GM12878 (cell line): ENCODE data around the gene MAGI2. TPM values are rescaled to one million over a fixed set of nuclear protein-coding genes. Genes with fewer than 3 reads are reported as not detected.

ENCODE experiments used
- ATAC-seq: fragments of 200-7000 bp; cut with Tn5 transposase; 3 replicates; pipeline ENCODE4 v1.9.1; 2020; ENCODE audit warnings: mild to moderate bottlenecking, moderate library complexity
- BruUV-seq: library from RNA; stranded (reverse); fragments of 400-500 nt; replicated peaks from 2 replicates; lab custom pipeline; 2021; lab: Mats Ljungman, UMichigan
- CTCF ChIA-PET: fragments of 300-600 bp; sonication (Branson Sonifier 250); formaldehyde crosslinking; extraction: SDS; loops from one replicate; lab custom pipeline; 2021; ENCODE audit warnings: inconsistent platforms; lab: Yijun Ruan, JAX
- POLR2A ChIA-PET: fragments of 350-600 bp; formaldehyde crosslinking; extraction: SDS; loops from one replicate; lab custom pipeline; 2021; ENCODE audit warnings: inconsistent platforms; lab: Charles Lee
- RAD21 ChIA-PET: fragments of 300-600 bp; sonication (Branson Sonifier 250); formaldehyde crosslinking; loops from one replicate; lab custom pipeline; 2023; ENCODE audit warnings: antibody characterized with exemption; ENCODE audit not compliant: unreplicated experiment; lab: Charles Lee
- SMC1A ChIA-PET: fragments of 300-600 bp; sonication (Branson Sonifier 250); formaldehyde crosslinking; loops from one replicate; lab custom pipeline; 2023; ENCODE audit not compliant: unreplicated experiment, uncharacterized antibody; lab: Charles Lee
- DNase-seq: peaks from one replicate; pipeline ENCODE4 v3.0.0-alpha.2; 2011; ENCODE audit warnings: low read depth, low spot score
- FAIRE-seq: peaks from 3 replicates; lab custom pipeline; 2011; peaks lifted over from hg19 to GRCh38; lab: Jason Lieb, UNC
- H2AFZ ChIP-seq: 2 replicates; pipeline ENCODE4 v1.6.0; 2011; ENCODE audit warnings: low read depth, low read length, control low read depth; ENCODE audit not compliant: control insufficient read depth
- H3K27ac ChIP-seq: 2 replicates; pipeline ENCODE4 v1.5.1; 2011; ENCODE audit warnings: control low read depth; ENCODE audit not compliant: control insufficient read depth, insufficient read depth
- H3K27me3 ChIP-seq, 2 experiments: replicated peaks in 1 of 2; 2 replicates each; pipeline versions ENCODE4 v1.6.0 to v1.6.1; 2011; ENCODE audit warnings: low read length in 1 of 2; ENCODE audit not compliant: control insufficient read depth in 2 of 2, insufficient read depth in 2 of 2
- H3K36me3 ChIP-seq, 2 experiments: 2 replicates each; pipeline ENCODE4 v1.5.1; 2011; ENCODE audit warnings: low read length in 1 of 2; ENCODE audit not compliant: control insufficient read depth in 2 of 2, insufficient read depth in 2 of 2
- H3K4me1 ChIP-seq: 2 replicates; pipeline ENCODE4 v1.6.1; 2011; ENCODE audit warnings: mild to moderate bottlenecking, low read length, moderate library complexity, mixed read lengths; ENCODE audit not compliant: control insufficient read depth, insufficient read depth
- H3K4me2 ChIP-seq: 2 replicates; pipeline ENCODE4 v1.6.0; 2011; ENCODE audit warnings: control low read depth; ENCODE audit not compliant: control insufficient read depth, insufficient read depth
- H3K4me3 ChIP-seq: fragments of 200-600 bp; sonication (generic); 2 replicates; pipeline ENCODE4 v1.5.1; 2016
- H3K79me2 ChIP-seq: 2 replicates; pipeline ENCODE4 v1.6.0; 2011; ENCODE audit warnings: low read length; ENCODE audit not compliant: control insufficient read depth, insufficient read depth
- H3K9ac ChIP-seq: 2 replicates; pipeline ENCODE4 v1.8.0; 2011; ENCODE audit warnings: low read length, control low read depth, mixed read lengths; ENCODE audit not compliant: control insufficient read depth, insufficient read depth
- H3K9me3 ChIP-seq: replicated peaks from 3 replicates; pipeline ENCODE4 v1.5.1; 2011; ENCODE audit warnings: mild to moderate bottlenecking, low read length; ENCODE audit not compliant: control insufficient read depth, insufficient read depth
- H4K20me1 ChIP-seq: 2 replicates; pipeline ENCODE4 v1.6.0; 2011; ENCODE audit not compliant: control insufficient read depth, insufficient read depth
- BCL3 ChIP-seq: IDR thresholded peaks from 2 replicates; pipeline ENCODE4 v1.6.1; 2011; ENCODE audit warnings: borderline replicate concordance, low read depth, mild to moderate bottlenecking, moderate library complexity, low read length; ENCODE audit not compliant: insufficient read depth, poor library complexity, severe bottlenecking
- CHD2 ChIP-seq: IDR thresholded peaks from 2 replicates; pipeline ENCODE4 v1.6.1; 2011; ENCODE audit warnings: low read depth, low read length, improper control_type of control experiment, borderline replicate concordance
- EGR1 ChIP-seq, 2 experiments: IDR thresholded peaks; 1 replicate in 1 of 2; 2 replicates in 1 of 2; pipeline ENCODE4 v1.6.1; 2011 to 2012; ENCODE audit warnings: low read depth in 2 of 2, low read length in 2 of 2, borderline replicate concordance in 1 of 2, mild to moderate bottlenecking in 1 of 2, moderate library complexity in 1 of 2
- IKZF1 ChIP-seq: fragments of 450-650 bp; conservative IDR thresholded peaks from 2 replicates; pipeline ENCODE4 v1.6.1; 2017; ENCODE audit warnings: antibody characterized with exemption, mild to moderate bottlenecking
- JUNB ChIP-seq: IDR thresholded peaks from 2 replicates; pipeline ENCODE4 v1.6.1; 2016; ENCODE audit warnings: antibody characterized with exemption, mild to moderate bottlenecking
- MEF2A ChIP-seq: IDR thresholded peaks from 2 replicates; pipeline ENCODE4 v1.6.1; 2011; ENCODE audit warnings: low read depth, mild to moderate bottlenecking, low read length, moderate library complexity; ENCODE audit not compliant: insufficient read depth
- NR2C2 ChIP-seq: IDR thresholded peaks from 2 replicates; pipeline ENCODE4 v1.6.1; 2011; ENCODE audit warnings: borderline replicate concordance, low read depth; ENCODE audit not compliant: control insufficient read depth, insufficient read length
- PAX5 ChIP-seq: IDR thresholded peaks from 2 replicates; pipeline ENCODE4 v1.6.1; 2011; ENCODE audit warnings: low read depth, low read length, borderline replicate concordance
- RUNX3 ChIP-seq: IDR thresholded peaks from 2 replicates; pipeline ENCODE4 v1.6.1; 2012; ENCODE audit warnings: low read length, inconsistent platforms
- TBL1XR1 ChIP-seq: IDR thresholded peaks from 2 replicates; pipeline ENCODE4 v1.6.1; 2012; ENCODE audit warnings: low read depth, low read length, improper control_type of control experiment
- WGBS: methylation state at CpG from one replicate; pipeline ENCODE4 v1.1.6; 2016; ENCODE audit warnings: low lambda C conversion rate; ENCODE audit not compliant: insufficient replicate concordance, insufficient coverage; ENCODE audit errors: missing lambda C conversion rate; 5-methylcytosine and 5-hydroxymethylcytosine counted together
- in situ Hi-C: fragments of 300-500 bp; cut with MboI; formaldehyde crosslinking; loops from 9 replicates; pipeline ENCODE4 v1.14.3; 2018; ENCODE audit warnings: mixed read lengths
- intact Hi-C: fragments of 100-400 bp; cut with micrococcal nuclease; formaldehyde crosslinking; loops from one replicate; pipeline ENCODE4 v1.14.2; 2022; ENCODE audit not compliant: unreplicated experiment
- polyA plus RNA-seq, 11 experiments: library from polyadenylated mRNA; depleted of rRNA in 4 of 11; unstranded in 6 of 11; stranded (reverse) in 5 of 11; fragments of >200 nt; fragmentation: Nextera tagmentation in 4 of 11; fragmentation: Illumina TruSeq in 1 of 11; extraction: Ambion mirVana in 4 of 11; extraction: Trizol in 1 of 11; gene quantifications; 1 replicate in 1 of 11; 2 replicates in 10 of 11; pipeline versions ENCODE4 v1.2.1 to v1.2.3, GENCODE V29; 2011 to 2016; ENCODE audit warnings: inconsistent platforms in 2 of 11, missing spikeins in 2 of 11, low read depth in 1 of 11
- total RNA-seq, 4 experiments: library from RNA; depleted of rRNA in 3 of 4; stranded (reverse); fragments of >200 nt in 3 of 4; fragmentation: Illumina TruSeq in 1 of 4; extraction: Trizol in 1 of 4; gene quantifications; 2 replicates each; pipeline versions ENCODE4 v1.2.1 to v1.2.3, GENCODE V29; 2013 to 2021
- TF ChIP-seq, protein P1 (sequence below): IDR thresholded peaks from 2 replicates; pipeline ENCODE4 v1.6.1; 2011; ENCODE audit warnings: low read depth, mild to moderate bottlenecking, low read length, moderate library complexity, borderline replicate concordance; ENCODE audit errors: extremely low read depth

MAGI2 gene
- total and polyA plus RNA-seq, 10 of the 15 experiments (the other 5 are each of a cell fraction or from before 2014, with no cell fraction given) = 0.01 to 0.31 (median 0.05) TPM; not detected in 2

DNA sequence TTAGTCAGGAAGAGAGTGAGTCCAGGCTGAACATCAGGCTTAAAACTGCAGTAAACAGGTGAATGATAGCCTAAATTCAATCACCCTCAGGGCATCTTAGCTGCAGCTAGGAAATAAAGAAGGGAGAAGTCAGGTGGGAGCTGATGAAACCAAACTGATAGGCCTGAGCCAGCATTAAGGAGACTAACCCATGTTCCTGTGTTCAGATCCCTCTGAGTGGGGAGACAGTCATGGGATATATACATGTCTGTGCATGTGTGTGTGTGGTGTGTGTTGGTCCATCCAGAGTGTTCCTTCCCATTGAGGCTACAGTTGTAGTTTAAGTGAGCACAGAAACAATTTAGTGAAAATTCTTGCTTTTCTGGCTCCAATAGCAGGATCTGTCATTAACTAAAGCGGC lies 1174.0 kb downstream of the MAGI2 start:
- TF ChIP-seq CHD2 (no peak), RUNX3 (no peak), MEF2A (no peak), TBL1XR1 (no peak), JUNB (no peak), BCL3 (no peak), IKZF1 (no peak), EGR1 (IDR thresholded peaks at IDR 0.05; ENCODE audit: borderline replicate concordance in 1 of 2, low read depth in 2 of 2, low read length in 2 of 2) (no peak), NR2C2 (no peak), PAX5 (no peak)
- TF ChIP-seq, protein P1, sequence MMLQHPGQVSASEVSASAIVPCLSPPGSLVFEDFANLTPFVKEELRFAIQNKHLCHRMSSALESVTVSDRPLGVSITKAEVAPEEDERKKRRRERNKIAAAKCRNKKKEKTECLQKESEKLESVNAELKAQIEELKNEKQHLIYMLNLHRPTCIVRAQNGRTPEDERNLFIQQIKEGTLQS = no peak

More for the DNA sequence above, 1174.0 kb downstream of the MAGI2 start:
- no peaks in the 10 kb centered on the region for H3K4me1 ChIP-seq
- ChIA-PET SMC1A (interaction anchor here (1.4 kb wide), 1 partner anchor 16 kb away, joined by 4 read pairs; no protein-coding TSS in a partner anchor), RAD21 (no interaction called here), POLR2A (no interaction called here), CTCF (interaction anchor here (1.1 kb wide), 1 partner anchor 84 kb away, joined by 3 read pairs; no protein-coding TSS in a partner anchor)
- no peak overlapping the region for H3K4me3 ChIP-seq
- no peak overlapping the region for H3K27ac ChIP-seq
- H3K27me3 ChIP-seq = no peaks in the 10 kb centered on the region
- no peak for ATAC-seq
- in situ Hi-C loops = no loop called here
- no peak overlapping the region for H3K4me2 ChIP-seq
- H3K36me3 ChIP-seq = no peaks in the 10 kb centered on the region
- H4K20me1 ChIP-seq = no peaks in the 10 kb centered on the region
- no peak for FAIRE-seq
- no peaks in the 10 kb centered on the region for H3K9me3 ChIP-seq
- no peak for DNase-seq
- no TSS peak for BruUV-seq
- intact Hi-C loops = no loop called here
- no peak overlapping the region for H2AFZ ChIP-seq
- H3K9ac ChIP-seq = no peak overlapping the region
- 82% methylated on average over 1 of the region's 1 CpG for WGBS
- no peaks in the 10 kb centered on the region for H3K79me2 ChIP-seq
